Upper lobe of left lung (tissue), 6 donors: ENCODE results near the gene GPR176. TPM values are rescaled to one million over a fixed set of nuclear protein-coding genes. Genes with fewer than 3 reads are reported as not detected.

Experiments
- ATAC-seq, 2 donors: fragments of 200-7000 bp; cut with Tn5 transposase; one replicate each; pipeline ENCODE4 v1.9.1; 2022; ENCODE audit warnings: mild to moderate bottlenecking in 2 of 2, moderate library complexity in 2 of 2; ENCODE audit not compliant: low FRiP score in 2 of 2
- DNase-seq, 2 donors: peaks; one replicate each; pipeline ENCODE4 v3.0.0-alpha.2; 2019 to 2020
- H3K27ac ChIP-seq, 4 donors: fragments of 200-600 bp; sonication (generic); one replicate each; pipeline ENCODE4 v1.5.1; 2016 to 2019
- H3K27me3 ChIP-seq, 4 donors: fragments of 200-600 bp; sonication (generic); one replicate each; pipeline ENCODE4 v1.5.1; 2017 to 2019
- H3K36me3 ChIP-seq, 4 donors: fragments of 200-600 bp; sonication (generic); one replicate each; pipeline ENCODE4 v1.5.1; 2016 to 2019
- H3K4me1 ChIP-seq, 4 donors: fragments of 200-600 bp; sonication (generic); one replicate each; pipeline ENCODE4 v1.5.1; 2018 to 2019
- H3K4me3 ChIP-seq, 4 donors: fragments of 200-600 bp; sonication (generic); one replicate each; pipeline ENCODE4 v1.5.1; 2017 to 2019; ENCODE audit warnings: mild to moderate bottlenecking in 2 of 4, moderate library complexity in 1 of 4
- H3K9me3 ChIP-seq, 4 donors: fragments of 200-600 bp; sonication (generic); one replicate each; pipeline ENCODE4 v1.5.1; 2018 to 2019
- EP300 ChIP-seq, 4 donors: sonication (generic); formaldehyde crosslinking; IDR thresholded peaks; one replicate each; pipeline ENCODE4 v1.5.1; 2017; ENCODE audit warnings: antibody characterized with exemption in 4 of 4, control low read depth in 2 of 4
- POLR2A ChIP-seq, 4 donors: fragments of 450-650 bp; IDR thresholded peaks; one replicate each; pipeline ENCODE4 v1.5.1; 2016 to 2017; ENCODE audit warnings: antibody characterized with exemption in 4 of 4, mild to moderate bottlenecking in 2 of 4
- POLR2AphosphoS5 ChIP-seq, 2 donors: sonication (generic); formaldehyde crosslinking; IDR thresholded peaks; one replicate each; pipeline ENCODE4 v1.5.1; 2017; ENCODE audit warnings: antibody characterized with exemption in 2 of 2
- WGBS, 2 donors: methylation state at CpG; one replicate each; pipeline ENCODE4 v1.1.5; 2017 to 2018; 5-methylcytosine and 5-hydroxymethylcytosine counted together
- total RNA-seq, 6 donors: library from RNA; depleted of rRNA in 4 of 6; stranded (reverse); fragments of >200 nt in 4 of 6; gene quantifications; one replicate each; pipeline versions ENCODE4 v1.1.0 to v1.2.1, GENCODE V29; 2016 to 2021
- TF ChIP-seq, protein P1 (sequence below), 6 experiments: fragments of 450-650 bp in 4 of 6; fragments of 200-600 bp in 2 of 6; sonication (generic) in 2 of 6; IDR thresholded peaks; one replicate each; pipeline ENCODE4 v1.5.1; 2016 to 2019; ENCODE audit warnings: antibody characterized with exemption in 6 of 6
- donor health status: DM: no; HTN: no; CAD: no; lungs with moderate emphysema.
- donor health status: DM: no; HTN: yes; CAD: no; lungs with severe emphysema.

Gene GPR176
- total RNA-seq, 6 donors from 2014 or later = 1.4 to 12.0 (median 4.9) TPM

DNA sequence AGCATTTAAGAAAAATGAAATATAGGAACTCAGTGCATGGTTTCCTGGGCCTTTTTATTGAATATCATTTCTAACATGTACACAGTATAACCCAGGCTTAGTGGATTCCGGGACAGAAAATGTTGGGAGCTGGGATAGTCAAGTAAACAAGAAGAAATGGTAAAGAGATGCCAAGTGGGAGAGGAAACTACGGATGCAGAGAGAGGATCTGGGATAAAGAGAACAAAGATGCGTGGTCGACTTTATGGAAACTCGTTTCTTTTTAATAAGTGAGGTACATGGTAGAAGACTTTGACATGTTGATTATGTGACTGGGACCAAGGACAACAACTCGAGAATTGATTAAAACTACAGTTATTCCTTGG lies 1.2 kb upstream of the GPR176 start:
- H3K9me3 ChIP-seq = no peaks in the 10 kb centered on the region
- no peaks in the 10 kb centered on the region for H3K36me3 ChIP-seq
- peak overlapping the region; percentile 61 to 81 (median 78) for H3K4me3 ChIP-seq
- TF ChIP-seq EP300 (IDR thresholded peaks at IDR 0.05) (no peak), POLR2AphosphoS5 (IDR thresholded peaks at IDR 0.05) (no peak), POLR2A (IDR thresholded peaks at IDR 0.05) (no peak)
- TF ChIP-seq, protein P1, sequence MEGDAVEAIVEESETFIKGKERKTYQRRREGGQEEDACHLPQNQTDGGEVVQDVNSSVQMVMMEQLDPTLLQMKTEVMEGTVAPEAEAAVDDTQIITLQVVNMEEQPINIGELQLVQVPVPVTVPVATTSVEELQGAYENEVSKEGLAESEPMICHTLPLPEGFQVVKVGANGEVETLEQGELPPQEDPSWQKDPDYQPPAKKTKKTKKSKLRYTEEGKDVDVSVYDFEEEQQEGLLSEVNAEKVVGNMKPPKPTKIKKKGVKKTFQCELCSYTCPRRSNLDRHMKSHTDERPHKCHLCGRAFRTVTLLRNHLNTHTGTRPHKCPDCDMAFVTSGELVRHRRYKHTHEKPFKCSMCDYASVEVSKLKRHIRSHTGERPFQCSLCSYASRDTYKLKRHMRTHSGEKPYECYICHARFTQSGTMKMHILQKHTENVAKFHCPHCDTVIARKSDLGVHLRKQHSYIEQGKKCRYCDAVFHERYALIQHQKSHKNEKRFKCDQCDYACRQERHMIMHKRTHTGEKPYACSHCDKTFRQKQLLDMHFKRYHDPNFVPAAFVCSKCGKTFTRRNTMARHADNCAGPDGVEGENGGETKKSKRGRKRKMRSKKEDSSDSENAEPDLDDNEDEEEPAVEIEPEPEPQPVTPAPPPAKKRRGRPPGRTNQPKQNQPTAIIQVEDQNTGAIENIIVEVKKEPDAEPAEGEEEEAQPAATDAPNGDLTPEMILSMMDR (IDR thresholded peaks at IDR 0.05) = no peak
- DNase-seq (no peak), ATAC-seq (no peak)
- peak overlapping the region; percentile 67 to 85 (median 77) for H3K27ac ChIP-seq
- peaks cover 8 to 13% (median 12%) of the 10 kb centered on the region in 4 donors for H3K4me1 ChIP-seq
- 68 to 78% methylated on average over 6 of the region's 6 CpGs for WGBS, 2 donors
- peaks cover 0 to 12% (median 5%) of the 10 kb centered on the region in 4 donors for H3K27me3 ChIP-seq

DNA sequence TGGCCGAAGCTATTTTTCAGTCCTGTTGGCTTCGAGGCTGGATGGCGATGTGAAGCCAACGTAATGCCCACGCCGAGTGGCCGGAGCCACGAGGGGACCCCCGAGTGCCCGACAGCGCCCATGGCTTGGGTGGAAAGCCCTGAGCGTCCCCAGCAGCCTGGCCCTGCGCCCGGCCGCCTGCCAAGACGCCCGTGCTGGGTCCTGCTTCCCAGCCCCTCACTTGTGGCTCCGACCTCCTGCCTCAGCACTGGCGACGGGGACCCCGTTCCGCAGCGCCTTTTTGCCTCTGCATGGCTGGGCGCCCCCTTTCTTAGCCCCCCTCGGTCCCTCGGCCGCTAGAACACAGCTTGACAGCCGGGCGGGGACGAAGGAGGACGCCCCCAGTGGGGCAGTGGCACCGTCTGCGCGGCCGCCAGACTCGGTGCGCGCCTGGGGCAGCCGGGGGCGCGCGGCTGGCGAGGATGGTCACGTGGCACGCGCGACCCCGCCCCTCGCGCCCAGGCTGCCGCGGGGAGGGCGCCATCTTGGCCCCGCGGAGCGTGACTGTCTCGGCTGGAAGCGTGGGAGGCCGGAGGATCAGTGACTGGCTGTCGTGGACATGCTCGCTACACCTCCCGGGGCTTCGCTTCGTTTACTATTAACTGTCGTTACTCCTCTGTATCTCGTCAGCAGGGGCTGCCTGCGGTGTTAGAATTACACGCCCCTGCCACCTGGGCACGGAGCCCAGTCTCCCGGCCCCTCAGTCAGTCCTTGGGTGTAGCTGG lies 626 bp upstream of the GPR176 start:
- 2 to 4% methylated on average over 6 to 28 of the region's 70 CpGs for WGBS, 2 donors
- DNase-seq (peak; percentile 76 to 96), ATAC-seq (peak; percentile 90 to 96)
- H3K4me1 ChIP-seq = peaks cover 8 to 13% (median 12%) of the 10 kb centered on the region in 4 donors
- H3K36me3 ChIP-seq = no peaks in the 10 kb centered on the region
- peak overlapping the region; percentile 61 to 81 (median 78) for H3K4me3 ChIP-seq
- no peaks in the 10 kb centered on the region for H3K9me3 ChIP-seq
- H3K27ac ChIP-seq = peak overlapping the region; percentile 67 to 85 (median 77)
- H3K27me3 ChIP-seq = peaks cover 0 to 12% (median 5%) of the 10 kb centered on the region in 4 donors
- TF ChIP-seq, protein P1 (IDR thresholded peaks at IDR 0.05) = peak in 2 of 6 experiments; percentile 25 to 35
- peak in 3 of 4 donors; percentile 54 to 64 (median 58) for TF ChIP-seq POLR2A (IDR thresholded peaks at IDR 0.05)
- TF ChIP-seq POLR2AphosphoS5 (IDR thresholded peaks at IDR 0.05) = peak in 1 of 2 donors; percentile 63
- TF ChIP-seq EP300 (IDR thresholded peaks at IDR 0.05) = no peak

DNA sequence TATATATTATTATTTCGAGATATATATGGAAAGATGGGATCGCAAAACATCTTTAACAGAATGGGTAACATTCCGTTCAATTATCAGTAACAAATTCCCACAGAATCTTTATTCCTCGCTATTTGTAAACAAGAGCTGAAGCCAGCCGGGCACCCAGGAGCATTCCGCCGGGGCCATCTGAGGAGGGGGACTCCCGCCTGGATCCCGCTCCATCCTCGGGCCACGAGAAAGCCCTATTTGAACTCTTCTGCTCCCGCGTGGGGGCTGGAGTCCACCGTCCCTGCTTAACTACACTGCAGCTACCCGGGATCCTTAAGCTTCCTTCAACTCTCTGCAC lies 687 bp downstream of the GPR176 start:
- H3K27ac ChIP-seq = peak overlapping the region; percentile 67 to 85 (median 77)

DNA sequence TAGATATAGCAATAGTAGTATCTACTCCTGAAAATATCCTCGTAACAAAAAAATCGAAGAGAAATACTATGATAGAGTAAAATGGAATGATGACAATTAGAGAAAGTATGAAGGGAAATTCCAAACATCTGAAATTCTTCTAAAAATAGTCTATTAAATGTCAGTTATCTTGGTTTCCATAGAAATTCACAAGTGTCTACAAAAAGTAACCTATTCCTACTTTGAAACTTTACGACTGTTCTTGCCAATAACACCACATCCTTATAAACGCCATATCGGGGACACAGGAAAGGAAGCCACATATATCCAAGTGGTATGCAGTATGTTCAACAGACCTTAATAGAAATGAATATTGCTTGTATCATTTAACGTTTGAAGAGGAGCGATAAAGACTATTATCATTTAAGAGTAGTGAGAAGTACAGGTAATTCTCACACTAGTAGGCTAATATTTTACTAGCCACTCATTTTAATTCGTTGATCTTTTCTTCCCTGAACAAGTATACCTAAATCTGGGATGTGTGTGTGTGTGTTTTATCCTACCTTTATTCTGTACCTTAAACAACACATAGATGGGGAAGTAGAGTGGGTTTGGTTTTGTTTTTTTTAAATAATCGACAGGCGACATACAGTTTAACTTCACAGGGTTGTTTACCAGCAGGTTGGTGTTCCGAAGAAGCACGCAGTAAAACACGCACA lies 1.2 kb downstream of the GPR176 start:
- no peak overlapping the region for H3K27ac ChIP-seq
- ATAC-seq (no peak), DNase-seq (no peak)
- no peaks in the 10 kb centered on the region for H3K36me3 ChIP-seq
- H3K9me3 ChIP-seq = no peaks in the 10 kb centered on the region
- 31 to 37% methylated on average over 13 of the region's 13 CpGs for WGBS, 2 donors
- H3K27me3 ChIP-seq = peaks cover 0 to 12% (median 5%) of the 10 kb centered on the region in 4 donors
- peaks cover 8 to 13% (median 12%) of the 10 kb centered on the region in 4 donors for H3K4me1 ChIP-seq
- H3K4me3 ChIP-seq = peak overlapping the region in 2 of 4 donors; percentile 61 to 78
- TF ChIP-seq EP300 (IDR thresholded peaks at IDR 0.05) = no peak
- TF ChIP-seq POLR2AphosphoS5 (IDR thresholded peaks at IDR 0.05) = no peak
- TF ChIP-seq, protein P1 (IDR thresholded peaks at IDR 0.05) = no peak
- TF ChIP-seq POLR2A (IDR thresholded peaks at IDR 0.05) = no peak

More for the DNA sequence above, 687 bp downstream of the GPR176 start:
- Histone ChIP-seq H3K4me3 (peak overlapping the region; percentile 61 to 81 (median 78)), H3K36me3 (no peaks in the 10 kb centered on the region), H3K9me3 (no peaks in the 10 kb centered on the region), H3K4me1 (peaks cover 8 to 13% (median 12%) of the 10 kb centered on the region in 4 donors), H3K27me3 (peaks cover 0 to 12% (median 5%) of the 10 kb centered on the region in 4 donors)
- ATAC-seq (no peak), DNase-seq (no peak)
- WGBS, 2 donors = 3 to 6% methylated on average over 15 of the region's 15 CpGs
- TF ChIP-seq POLR2AphosphoS5 (IDR thresholded peaks at IDR 0.05) = no peak
- no peak for TF ChIP-seq EP300 (IDR thresholded peaks at IDR 0.05)
- TF ChIP-seq POLR2A (IDR thresholded peaks at IDR 0.05) = no peak
- TF ChIP-seq, protein P1 (IDR thresholded peaks at IDR 0.05) = no peak
